ENCODE data around the gene DNMT3L. TPM values are rescaled to one million over a fixed set of nuclear protein-coding genes. Genes with fewer than 3 reads are reported as not detected.

DNMT3L gene
- total and polyA plus RNA-seq, 2 experiments from 2014 or later = 0.33 TPM; not detected in 1

- no peak for DNase-seq (ENCODE audit: low spot score)
- Histone ChIP-seq H3K4me3 (no peak overlapping the region), H3K36me3 (replicated peaks; ENCODE audit: insufficient read depth, low read depth) (no peaks in the 10 kb centered on the region), H3K9me3 (ENCODE audit: low read depth) (no peaks in the 10 kb centered on the region), H4K20me1 (ENCODE audit: insufficient read depth, poor library complexity, severe bottlenecking) (no peaks in the 10 kb centered on the region), H3K27me3 (no peaks in the 10 kb centered on the region), H3K27ac (no peak overlapping the region), H2AFZ (no peak overlapping the region), H3K4me1 (ENCODE audit: insufficient read depth) (no peaks in the 10 kb centered on the region), H3K4me2 (no peak overlapping the region), H3K9me2 (replicated peaks; ENCODE audit: insufficient read depth) (no peaks in the 10 kb centered on the region), H3K79me2 (no peaks in the 10 kb centered on the region)
- no peak for TF ChIP-seq EZH2phosphoT487 (IDR thresholded peaks at IDR 0.05; ENCODE audit: low read depth, severe bottlenecking, unreplicated experiment)
- no peak for TF ChIP-seq EZH2 (IDR thresholded peaks at IDR 0.05; ENCODE audit: borderline replicate concordance)
- TF ChIP-seq, protein P1, sequence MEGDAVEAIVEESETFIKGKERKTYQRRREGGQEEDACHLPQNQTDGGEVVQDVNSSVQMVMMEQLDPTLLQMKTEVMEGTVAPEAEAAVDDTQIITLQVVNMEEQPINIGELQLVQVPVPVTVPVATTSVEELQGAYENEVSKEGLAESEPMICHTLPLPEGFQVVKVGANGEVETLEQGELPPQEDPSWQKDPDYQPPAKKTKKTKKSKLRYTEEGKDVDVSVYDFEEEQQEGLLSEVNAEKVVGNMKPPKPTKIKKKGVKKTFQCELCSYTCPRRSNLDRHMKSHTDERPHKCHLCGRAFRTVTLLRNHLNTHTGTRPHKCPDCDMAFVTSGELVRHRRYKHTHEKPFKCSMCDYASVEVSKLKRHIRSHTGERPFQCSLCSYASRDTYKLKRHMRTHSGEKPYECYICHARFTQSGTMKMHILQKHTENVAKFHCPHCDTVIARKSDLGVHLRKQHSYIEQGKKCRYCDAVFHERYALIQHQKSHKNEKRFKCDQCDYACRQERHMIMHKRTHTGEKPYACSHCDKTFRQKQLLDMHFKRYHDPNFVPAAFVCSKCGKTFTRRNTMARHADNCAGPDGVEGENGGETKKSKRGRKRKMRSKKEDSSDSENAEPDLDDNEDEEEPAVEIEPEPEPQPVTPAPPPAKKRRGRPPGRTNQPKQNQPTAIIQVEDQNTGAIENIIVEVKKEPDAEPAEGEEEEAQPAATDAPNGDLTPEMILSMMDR (IDR thresholded peaks at IDR 0.05; ENCODE audit: poor library complexity) = no peak
- 84% methylated on average over 20 of the region's 25 CpGs for WGBS (ENCODE audit: low lambda C conversion rate, missing lambda C conversion rate)
These were observed 30.5 kb upstream of the DNMT3L start for GRCh38 chr21:44291936-44292811.

DNA sequence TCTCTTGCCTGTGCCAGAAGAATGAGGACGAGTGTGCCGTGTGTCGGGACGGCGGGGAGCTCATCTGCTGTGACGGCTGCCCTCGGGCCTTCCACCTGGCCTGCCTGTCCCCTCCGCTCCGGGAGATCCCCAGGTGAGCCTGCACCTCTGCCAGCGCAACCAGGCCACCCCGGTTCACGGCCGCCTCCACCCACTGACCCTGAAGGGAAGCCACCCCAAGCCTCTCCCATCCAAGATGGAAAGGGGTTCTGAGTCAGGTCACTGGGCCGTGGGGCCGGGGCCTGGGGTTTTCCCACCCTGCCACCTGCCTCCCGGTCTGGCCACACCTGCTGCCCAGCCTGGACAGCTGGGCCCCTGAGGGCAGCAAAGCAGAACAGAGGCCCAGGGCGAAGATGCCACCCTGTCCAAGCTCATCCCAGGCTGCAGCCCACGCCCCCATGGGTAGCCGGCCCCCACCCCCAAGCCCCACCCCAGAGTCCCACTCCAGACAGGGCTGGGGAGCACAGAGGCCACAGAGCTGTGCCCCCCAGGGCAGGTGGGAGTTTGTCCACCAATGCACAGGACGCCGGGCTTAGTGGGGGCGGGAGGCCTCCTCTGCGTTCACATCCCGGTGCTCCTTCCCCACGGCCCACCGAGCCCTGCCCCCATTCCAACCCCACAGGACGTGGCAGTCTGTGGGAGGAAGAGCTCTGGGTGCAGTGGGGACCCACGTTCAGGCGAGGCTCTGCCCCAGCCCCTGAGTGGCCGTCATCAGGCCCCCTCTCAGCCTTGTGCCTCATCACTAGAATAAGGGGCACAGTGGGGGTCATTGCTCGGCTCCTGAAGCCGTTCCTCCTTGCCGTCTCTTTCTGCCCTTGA lies 29.6 kb upstream of the DNMT3L start:
- no peaks in the 10 kb centered on the region for H3K27me3 ChIP-seq
- DNase-seq (ENCODE audit: low spot score) = no peak
- no peak overlapping the region for H3K4me2 ChIP-seq
- H3K9me3 ChIP-seq (ENCODE audit: low read depth) = no peaks in the 10 kb centered on the region
- H3K36me3 ChIP-seq (replicated peaks; ENCODE audit: insufficient read depth, low read depth) = no peaks in the 10 kb centered on the region
- no peak overlapping the region for H3K27ac ChIP-seq
- TF ChIP-seq EZH2phosphoT487 (IDR thresholded peaks at IDR 0.05; ENCODE audit: low read depth, severe bottlenecking, unreplicated experiment) (no peak), EZH2 (IDR thresholded peaks at IDR 0.05; ENCODE audit: borderline replicate concordance) (no peak)
- TF ChIP-seq, protein P1 (IDR thresholded peaks at IDR 0.05; ENCODE audit: poor library complexity) = no peak
- no peaks in the 10 kb centered on the region for H4K20me1 ChIP-seq (ENCODE audit: insufficient read depth, poor library complexity, severe bottlenecking)
- H3K4me1 ChIP-seq (ENCODE audit: insufficient read depth) = no peaks in the 10 kb centered on the region
- 89% methylated on average over 24 of the region's 33 CpGs for WGBS (ENCODE audit: low lambda C conversion rate, missing lambda C conversion rate)
- no peaks in the 10 kb centered on the region for H3K9me2 ChIP-seq (replicated peaks; ENCODE audit: insufficient read depth)
- H2AFZ ChIP-seq = no peak overlapping the region
- no peak overlapping the region for H3K4me3 ChIP-seq
- no peaks in the 10 kb centered on the region for H3K79me2 ChIP-seq

DNA sequence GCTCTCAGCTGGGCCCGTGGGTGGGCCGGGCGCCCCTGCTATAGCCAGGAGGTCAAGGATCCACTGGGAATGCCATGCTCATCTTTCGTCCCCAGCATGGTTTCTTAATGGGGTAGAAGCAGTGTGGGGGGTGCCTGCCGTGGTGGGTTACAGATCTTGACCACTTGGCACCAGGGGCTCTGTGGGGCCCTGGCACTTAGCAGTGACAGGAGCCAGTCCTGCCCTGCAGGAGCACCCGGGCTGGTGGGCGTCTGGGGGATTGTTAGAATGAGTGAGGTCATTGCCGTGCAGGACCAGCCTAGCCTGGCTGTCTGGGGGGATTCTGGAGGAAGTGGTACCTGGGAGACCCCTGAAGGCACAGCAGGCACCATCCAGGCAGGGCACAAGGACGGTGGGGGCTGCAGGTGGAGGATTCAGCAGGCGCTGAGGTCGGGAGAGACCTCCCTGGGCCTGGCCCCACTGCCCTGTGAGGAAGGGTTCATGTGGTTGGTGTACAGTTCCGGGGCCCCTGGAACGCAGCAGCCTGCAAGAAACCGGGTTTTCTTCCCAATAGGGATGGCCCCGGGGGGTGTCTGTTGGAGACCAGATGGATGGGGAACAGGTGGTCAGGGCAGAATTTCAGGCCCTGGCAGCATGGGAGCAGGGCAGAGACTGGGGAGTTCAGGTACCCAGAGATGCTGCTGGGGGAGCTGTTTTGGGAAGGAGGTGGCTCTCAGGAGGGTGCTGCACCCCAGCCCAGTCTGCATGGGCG lies 28.8 kb upstream of the DNMT3L start:
- WGBS (ENCODE audit: low lambda C conversion rate, missing lambda C conversion rate) = 85% methylated on average over 16 of the region's 16 CpGs
- Histone ChIP-seq H3K4me2 (no peak overlapping the region), H3K4me3 (no peak overlapping the region), H3K9me2 (replicated peaks; ENCODE audit: insufficient read depth) (no peaks in the 10 kb centered on the region), H3K27ac (no peak overlapping the region), H3K27me3 (no peaks in the 10 kb centered on the region), H3K36me3 (replicated peaks; ENCODE audit: insufficient read depth, low read depth) (no peaks in the 10 kb centered on the region), H4K20me1 (ENCODE audit: insufficient read depth, poor library complexity, severe bottlenecking) (no peaks in the 10 kb centered on the region), H3K9me3 (ENCODE audit: low read depth) (no peaks in the 10 kb centered on the region), H2AFZ (no peak overlapping the region), H3K4me1 (ENCODE audit: insufficient read depth) (no peaks in the 10 kb centered on the region), H3K79me2 (no peaks in the 10 kb centered on the region)
- DNase-seq (ENCODE audit: low spot score) = no peak
- no peak for TF ChIP-seq EZH2phosphoT487 (IDR thresholded peaks at IDR 0.05; ENCODE audit: low read depth, severe bottlenecking, unreplicated experiment)
- no peak for TF ChIP-seq EZH2 (IDR thresholded peaks at IDR 0.05; ENCODE audit: borderline replicate concordance)
- TF ChIP-seq, protein P1 (IDR thresholded peaks at IDR 0.05; ENCODE audit: poor library complexity) = no peak
